SK-N-SH treated with all-trans-retinoic acid at 6 μM for 48 hours (cell line): Measurements from ENCODE around the gene MAN1A2.
"Not testable (repeated sequence)": the region's sequence is repeated elsewhere in the genome, so short reads cannot be mapped to it uniquely, and the experiment has no call there.

Experiments
- ATAC-seq: fragments of 200-7000 bp; cut with Tn5 transposase; 3 replicates; pipeline ENCODE4 v1.9.1; 2020; ENCODE audit warnings: mild to moderate bottlenecking, moderate library complexity
- ARNTL ChIP-seq: fragments of 450-650 bp; formaldehyde crosslinking; IDR thresholded peaks from 2 replicates; pipeline ENCODE4 v1.5.0; 2020; ENCODE audit warnings: low read depth, mild to moderate bottlenecking, moderate library complexity, borderline replicate concordance
- BACH2 ChIP-seq: fragments of 250-450 bp; sonication (Bioruptor Pico); IDR thresholded peaks from 2 replicates; pipeline ENCODE4 v1.9.0; 2021; ENCODE audit warnings: mild to moderate bottlenecking, borderline replicate concordance
- CREB5 ChIP-seq: fragments of 250-450 bp; sonication (Bioruptor Pico); IDR thresholded peaks from 2 replicates; pipeline ENCODE4 v1.5.1; 2020; ENCODE audit warnings: low read depth, mild to moderate bottlenecking, moderate library complexity
- CSDC2 ChIP-seq: fragments of 250-450 bp; sonication (Bioruptor Pico); IDR thresholded peaks from 2 replicates; pipeline ENCODE4 v1.5.0; 2020; ENCODE audit warnings: mild to moderate bottlenecking, moderate library complexity
- CSRNP3 ChIP-seq: fragments of 250-450 bp; sonication (Bioruptor Pico); IDR thresholded peaks from 2 replicates; pipeline ENCODE4 v1.5.1; 2021; ENCODE audit warnings: mild to moderate bottlenecking, moderate library complexity
- ESRRG ChIP-seq: fragments of 250-450 bp; sonication (Bioruptor Pico); IDR thresholded peaks from 2 replicates; pipeline ENCODE4 v1.6.1; 2021; ENCODE audit warnings: mild to moderate bottlenecking
- GLIS3 ChIP-seq: fragments of 250-450 bp; sonication (Bioruptor Pico); IDR thresholded peaks from 2 replicates; pipeline ENCODE4 v1.5.0; 2020; ENCODE audit warnings: mild to moderate bottlenecking, moderate library complexity
- ISL1 ChIP-seq: fragments of 250-450 bp; sonication (Bioruptor Pico); IDR thresholded peaks from 2 replicates; pipeline ENCODE4 v2.1.2; 2022; ENCODE audit warnings: mild to moderate bottlenecking, moderate library complexity
- OSR1 ChIP-seq: fragments of 250-450 bp; sonication (Bioruptor Pico); IDR thresholded peaks from 2 replicates; pipeline ENCODE4 v1.8.0; 2022; ENCODE audit warnings: moderate library complexity, mild to moderate bottlenecking, inconsistent platforms
- PATZ1 ChIP-seq: fragments of 250-450 bp; sonication (Bioruptor Pico); IDR thresholded peaks from 2 replicates; pipeline ENCODE4 v1.8.0; 2020; ENCODE audit warnings: mild to moderate bottlenecking, moderate library complexity, borderline replicate concordance
- POU6F1 ChIP-seq: fragments of 250-450 bp; sonication (Bioruptor Pico); IDR thresholded peaks from 2 replicates; pipeline ENCODE4 v1.8.0; 2021; ENCODE audit warnings: low read depth, mild to moderate bottlenecking, moderate library complexity, borderline replicate concordance
- PPARA ChIP-seq: fragments of 250-450 bp; sonication (Bioruptor Pico); IDR thresholded peaks from 2 replicates; pipeline ENCODE4 v1.5.0; 2020; ENCODE audit warnings: mild to moderate bottlenecking, borderline replicate concordance
- RARB ChIP-seq: fragments of 250-450 bp; sonication (Bioruptor Pico); IDR thresholded peaks from 2 replicates; pipeline ENCODE4 v1.8.0; 2021; ENCODE audit warnings: mild to moderate bottlenecking, moderate library complexity
- SNAI2 ChIP-seq: fragments of 250-450 bp; sonication (Bioruptor Pico); IDR thresholded peaks from 2 replicates; pipeline ENCODE4 v1.5.0; 2020; ENCODE audit warnings: mild to moderate bottlenecking, moderate library complexity
- TCF4 ChIP-seq: fragments of 250-450 bp; sonication (Bioruptor Pico); IDR thresholded peaks from 2 replicates; pipeline ENCODE4 v1.8.0; 2021; ENCODE audit warnings: mild to moderate bottlenecking, moderate library complexity, borderline replicate concordance
- TOX ChIP-seq: fragments of 250-450 bp; sonication (Bioruptor Pico); IDR thresholded peaks from 2 replicates; pipeline ENCODE4 v1.8.0; 2021; ENCODE audit warnings: mild to moderate bottlenecking, moderate library complexity, borderline replicate concordance
- ZC3H10 ChIP-seq: fragments of 250-450 bp; sonication (Bioruptor Pico); IDR thresholded peaks from 2 replicates; pipeline ENCODE4 v1.5.1; 2021; ENCODE audit warnings: mild to moderate bottlenecking, moderate library complexity
- ZFP3 ChIP-seq: fragments of 250-450 bp; sonication (Bioruptor Pico); IDR thresholded peaks from 2 replicates; pipeline ENCODE4 v1.5.0; 2020; ENCODE audit warnings: mild to moderate bottlenecking, moderate library complexity
- ZFP30 ChIP-seq: fragments of 450-650 bp; formaldehyde crosslinking; IDR thresholded peaks from 2 replicates; pipeline ENCODE4 v1.5.0; 2022; ENCODE audit warnings: mild to moderate bottlenecking, moderate library complexity
- ZNF565 ChIP-seq: fragments of 450-650 bp; formaldehyde crosslinking; conservative IDR thresholded peaks from 2 replicates; pipeline ENCODE4 v1.5.0; 2020; ENCODE audit warnings: low read depth, mild to moderate bottlenecking, moderate library complexity
- ZNF70 ChIP-seq: fragments of 450-650 bp; formaldehyde crosslinking; IDR thresholded peaks from 2 replicates; pipeline ENCODE4 v1.5.0; 2020; ENCODE audit warnings: mild to moderate bottlenecking, moderate library complexity
- ZNF8 ChIP-seq: fragments of 450-650 bp; formaldehyde crosslinking; IDR thresholded peaks from 2 replicates; pipeline ENCODE4 v1.5.0; 2020; ENCODE audit warnings: mild to moderate bottlenecking, moderate library complexity

Gene MAN1A2

GRCh38 chr1:117556341-117556740 lies 189.1 kb downstream of the MAN1A2 start:
- TF ChIP-seq SNAI2 (CRISPR knock-in tag) (no peak), PPARA (no peak), ZFP30 (CRISPR knock-in tag) (no peak), ZNF565 (no peak), ZNF70 (CRISPR knock-in tag) (no peak), BACH2 (CRISPR knock-in tag) (no peak), ARNTL (no peak), RARB (CRISPR knock-in tag) (no peak), ISL1 (no peak), TOX (CRISPR knock-in tag) (no peak), TCF4 (CRISPR knock-in tag) (no peak)

GRCh38 chr1:117556976-117557375 lies 189.7 kb downstream of the MAN1A2 start:
- no peak for ATAC-seq
- TF ChIP-seq GLIS3 (CRISPR knock-in tag) (no peak), TOX (CRISPR knock-in tag) (no peak), ESRRG (CRISPR knock-in tag) (no peak), CSDC2 (CRISPR knock-in tag) (no peak), PATZ1 (no peak), ZFP3 (CRISPR knock-in tag) (no peak), SNAI2 (CRISPR knock-in tag) (no peak), ZNF565 (no peak), CREB5 (CRISPR knock-in tag) (no peak), CSRNP3 (no peak), RARB (CRISPR knock-in tag) (no peak), ZFP30 (CRISPR knock-in tag) (no peak), ZNF8 (CRISPR knock-in tag) (no peak), ZC3H10 (no peak), POU6F1 (CRISPR knock-in tag) (no peak), ISL1 (no peak), ARNTL (no peak), BACH2 (CRISPR knock-in tag) (no peak), OSR1 (CRISPR knock-in tag) (no peak)

More at GRCh38 chr1:117556341-117556740, 189.1 kb downstream of the MAN1A2 start:
- no peak for ATAC-seq

GRCh38 chr1:117558451-117558850 lies 191.2 kb downstream of the MAN1A2 start:
- not testable (repeated sequence) for ATAC-seq

- ATAC-seq: no peak
- TF ChIP-seq PPARA: no peak
- TF ChIP-seq POU6F1 (CRISPR knock-in tag): no peak
- TF ChIP-seq ZNF8 (CRISPR knock-in tag): no peak
- TF ChIP-seq TOX (CRISPR knock-in tag): no peak
- TF ChIP-seq, all 23 proteins: peak for 0
Observed at GRCh38 chr1:117559139-117559538, 191.9 kb downstream of the MAN1A2 start.
